CD4-positive, alpha-beta T cell treated with Interleukin-15 for 4 hours (primary cell): ENCODE data around the gene SEMA3F.

ENCODE experiments used
- DNase-seq: peaks from one replicate; pipeline ENCODE4 v3.0.0-alpha.2; 2020; ENCODE audit warnings: low spot score

SEMA3F gene

DNA sequence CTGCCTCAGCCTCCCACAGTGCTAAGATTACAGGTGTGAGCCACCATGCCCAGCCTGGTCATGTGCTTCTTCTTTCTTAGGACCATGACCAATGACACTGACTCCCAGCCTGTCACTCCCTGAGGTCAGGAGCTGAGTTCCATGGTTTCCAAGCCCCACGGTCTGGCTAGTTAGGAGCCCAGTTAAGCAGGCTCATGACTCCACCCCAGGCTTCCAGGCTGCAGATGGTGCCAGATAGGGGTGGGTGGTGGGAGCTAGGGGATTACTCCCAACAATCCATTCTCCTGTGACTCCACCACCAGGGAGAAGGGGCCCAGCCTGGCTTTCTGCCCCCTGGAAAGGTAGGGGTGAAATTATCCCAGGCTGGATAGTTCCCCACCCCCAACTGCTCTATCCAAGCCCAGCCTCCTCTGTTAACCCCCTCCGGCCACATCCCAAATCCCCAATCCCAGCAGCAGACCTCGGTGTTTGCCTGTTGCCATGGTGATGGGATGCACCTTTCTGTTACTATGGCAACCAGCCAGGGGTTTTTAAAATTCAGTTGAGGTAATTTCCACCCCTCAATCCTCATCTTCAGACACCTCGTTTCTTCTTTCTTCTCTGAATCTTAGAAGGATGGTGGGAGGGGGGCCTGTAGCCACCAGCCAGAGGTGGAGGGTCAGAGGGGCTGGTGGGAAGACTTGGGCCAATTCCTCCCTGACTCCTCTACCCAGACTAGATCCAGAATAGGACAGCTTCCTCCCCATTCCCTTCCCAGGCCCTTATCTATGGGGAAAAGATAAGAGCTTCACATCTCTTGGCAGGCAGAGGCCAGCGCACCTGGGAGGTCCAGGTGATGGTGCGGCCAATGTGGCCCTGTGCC, 22.5 kb upstream of the SEMA3F start:
- DNase-seq = no peak

GRCh38 chr3:50133283-50133615, 21.9 kb upstream of the SEMA3F start:
- no peak for DNase-seq

GRCh38 chr3:50134367-50134766, 20.8 kb upstream of the SEMA3F start:
- no peak for DNase-seq

- no peak for DNase-seq
These were observed 19.2 kb upstream of the SEMA3F start for GRCh38 chr3:50135964-50136363.

DNA sequence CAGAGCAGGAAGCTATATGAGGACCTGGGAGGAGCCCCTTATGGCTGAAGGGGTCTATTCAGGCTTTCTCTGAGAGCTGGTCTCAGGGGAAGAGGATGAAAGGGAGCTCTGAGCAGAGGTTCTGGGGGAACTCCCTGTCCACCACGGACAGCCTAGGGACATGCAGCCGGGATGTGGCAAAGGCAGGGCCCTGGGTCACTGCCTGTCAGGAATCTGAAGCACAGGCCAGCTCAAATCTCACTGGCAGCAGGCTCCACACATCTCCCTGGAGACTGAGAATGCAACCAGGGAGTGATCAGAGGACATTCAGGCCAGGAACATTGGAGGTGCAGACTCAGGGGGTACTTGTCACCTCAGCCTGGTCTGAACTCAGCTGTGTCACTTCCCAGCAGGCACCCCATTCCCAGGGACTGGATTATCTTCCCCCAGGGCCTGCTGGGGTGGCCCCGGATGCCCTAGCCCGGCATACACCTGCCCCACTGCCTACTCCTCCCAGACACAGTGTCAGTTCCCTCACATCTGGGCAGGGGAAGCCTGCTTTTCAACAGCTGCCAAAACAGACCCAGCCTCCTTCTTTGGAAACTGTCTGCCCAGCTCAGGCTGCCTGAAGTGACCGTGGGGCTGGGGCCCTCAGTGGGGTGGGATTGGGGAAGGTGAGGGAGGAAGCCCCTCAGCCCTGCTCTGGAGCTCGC, 18.3 kb upstream of the SEMA3F start:
- no peak for DNase-seq

GRCh38 chr3:50137531-50137930, 17.6 kb upstream of the SEMA3F start:
- DNase-seq = no peak

DNA sequence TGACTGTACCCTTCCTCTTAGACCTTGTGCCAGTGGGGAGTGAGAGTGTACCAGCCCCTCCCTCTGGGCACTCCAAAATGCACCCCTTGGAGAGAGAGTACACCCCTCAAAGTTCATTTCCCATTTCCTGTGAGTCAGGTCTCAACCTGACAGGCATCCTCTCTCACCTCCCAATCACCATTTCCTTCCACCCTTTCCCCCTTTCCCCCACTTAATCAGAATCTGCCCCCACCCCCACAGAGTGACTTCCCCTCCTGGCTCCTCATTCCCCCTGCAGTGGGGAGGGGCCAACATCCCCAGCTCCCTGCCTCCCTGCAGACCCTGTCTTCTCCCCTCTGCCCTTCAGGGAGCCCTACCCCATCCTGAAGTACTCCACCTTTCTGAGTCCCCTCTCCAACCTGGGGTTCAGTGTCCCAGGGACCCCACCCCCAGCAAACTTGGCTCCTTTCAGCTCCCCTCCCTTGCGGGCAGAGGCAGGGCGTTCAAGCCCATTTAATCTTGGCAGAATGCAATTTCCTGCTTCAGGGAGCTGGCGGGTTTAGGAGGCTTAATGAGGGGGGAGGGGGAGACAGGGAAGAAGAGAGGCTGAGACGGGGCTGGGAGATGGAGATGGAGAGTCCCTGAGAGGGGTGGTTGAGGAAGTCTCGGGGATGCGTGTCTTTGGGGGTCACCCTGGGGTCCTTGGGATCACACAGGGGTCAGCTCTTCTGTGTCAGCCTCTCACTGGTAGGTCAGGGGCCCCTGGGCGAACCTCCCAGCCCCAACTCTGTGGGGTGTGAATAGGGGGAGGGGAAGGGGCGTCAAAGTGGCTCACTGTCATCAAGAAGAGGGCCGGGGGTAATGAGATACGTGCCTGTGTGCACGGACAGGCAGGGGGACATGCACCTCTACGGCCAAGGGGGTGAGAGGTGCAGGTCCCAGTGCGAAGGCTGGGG, 16.6 kb upstream of the SEMA3F start:
- DNase-seq = no peak

DNA sequence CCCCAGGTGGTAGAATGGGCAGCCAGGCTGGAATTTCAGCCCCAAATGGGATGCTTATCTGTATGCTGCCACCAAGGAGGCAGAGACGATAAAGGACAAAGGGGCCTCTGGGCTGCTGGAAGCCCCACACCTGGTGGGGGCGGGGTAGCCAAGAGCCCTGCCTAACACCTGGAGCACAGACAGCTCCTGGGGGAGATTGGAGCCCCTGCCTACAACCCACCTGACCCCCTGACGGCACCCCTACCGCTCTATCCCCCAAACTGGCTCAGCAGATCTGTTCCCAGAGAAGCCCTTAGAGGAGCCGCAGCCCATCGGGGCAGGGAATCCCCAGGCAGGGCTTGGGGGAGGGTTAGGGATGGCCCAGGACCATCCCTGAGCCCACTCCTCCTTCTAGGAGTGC, 15.8 kb upstream of the SEMA3F start:
- no peak for DNase-seq

DNA sequence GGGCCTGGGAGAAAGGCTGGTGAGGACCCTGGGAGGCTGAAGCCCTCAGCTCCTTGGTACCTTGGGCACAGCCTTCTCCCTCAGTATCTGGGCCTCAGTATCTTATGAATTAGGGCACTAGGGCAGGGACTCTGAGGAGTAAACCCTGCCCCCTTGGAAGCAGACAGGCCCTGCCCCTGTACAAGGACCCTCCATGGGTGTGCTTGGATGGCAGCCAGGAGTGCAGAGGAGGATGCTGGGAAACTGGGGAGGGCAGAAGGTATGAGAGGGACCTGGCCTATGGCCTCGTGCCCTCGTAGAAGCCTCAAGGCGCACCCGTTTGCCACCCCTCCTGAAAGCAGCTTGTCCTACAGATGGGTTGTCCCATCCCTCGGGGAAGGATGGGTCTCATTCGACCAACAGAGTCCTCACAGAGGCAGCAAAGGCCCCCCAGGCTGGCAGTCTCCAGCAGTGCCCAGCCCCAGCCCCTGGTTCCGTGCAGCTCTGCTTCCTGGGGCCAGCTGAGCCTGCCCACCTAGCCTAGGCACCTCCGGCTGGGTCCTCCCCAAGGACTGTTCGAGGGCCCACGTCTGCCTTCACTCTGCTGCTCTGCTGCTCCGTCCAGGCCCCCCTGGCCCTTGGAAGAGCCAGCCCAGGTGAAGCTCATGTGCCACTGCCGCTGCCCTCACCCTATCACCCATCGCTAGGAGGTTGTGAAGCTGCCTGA, 15.3 kb upstream of the SEMA3F start:
- no peak for DNase-seq

- no peak for DNase-seq
These were observed 14.1 kb upstream of the SEMA3F start for GRCh38 chr3:50140990-50141389.

- no peak for DNase-seq
These were observed 8.7 kb upstream of the SEMA3F start for GRCh38 chr3:50146316-50146901.

DNA sequence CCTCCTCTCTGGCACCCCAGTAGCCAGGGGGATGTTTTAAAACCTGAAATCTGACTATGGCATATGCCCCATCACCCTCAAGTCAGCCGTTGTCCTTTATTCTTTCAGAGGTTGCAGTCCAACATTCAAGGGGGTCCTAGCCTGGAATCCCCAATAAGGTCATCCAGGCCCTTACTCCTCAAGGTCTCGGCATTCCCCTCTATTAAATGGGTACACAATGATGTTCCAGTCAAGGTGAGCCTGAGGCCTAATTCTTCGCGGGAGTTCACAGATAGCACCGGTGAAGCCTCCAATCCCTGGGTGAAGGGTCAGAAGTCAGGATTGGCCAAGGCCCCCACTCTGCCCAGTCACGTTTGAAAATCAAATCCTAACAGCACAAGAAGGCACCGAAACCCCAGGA, 8.1 kb upstream of the SEMA3F start:
- no peak for DNase-seq

GRCh38 chr3:50147447-50147846, 7.7 kb upstream of the SEMA3F start:
- DNase-seq = no peak

DNA sequence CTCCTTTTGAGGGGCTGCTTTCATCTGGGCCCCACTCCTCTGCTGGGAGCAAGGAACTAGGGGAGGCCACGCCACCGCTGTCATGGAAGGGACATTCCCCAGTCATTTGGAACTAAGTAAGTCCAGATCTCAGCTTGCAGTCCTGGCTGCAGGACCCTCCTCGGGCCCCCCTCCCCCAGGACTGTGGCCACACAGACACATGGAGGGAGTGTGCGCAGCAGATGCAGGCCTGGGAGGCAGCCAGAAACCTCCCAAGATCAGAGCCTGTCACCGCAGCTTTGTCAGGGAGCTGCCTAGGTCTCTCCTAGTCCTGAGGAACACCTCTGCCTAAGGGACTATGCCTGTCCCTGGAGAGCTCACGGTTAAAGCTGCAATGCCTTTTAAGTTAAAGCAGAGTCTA, 7.3 kb upstream of the SEMA3F start:
- no peak for DNase-seq

- DNase-seq = no peak
These were observed 4.7 kb upstream of the SEMA3F start for GRCh38 chr3:50150404-50150750.

DNA sequence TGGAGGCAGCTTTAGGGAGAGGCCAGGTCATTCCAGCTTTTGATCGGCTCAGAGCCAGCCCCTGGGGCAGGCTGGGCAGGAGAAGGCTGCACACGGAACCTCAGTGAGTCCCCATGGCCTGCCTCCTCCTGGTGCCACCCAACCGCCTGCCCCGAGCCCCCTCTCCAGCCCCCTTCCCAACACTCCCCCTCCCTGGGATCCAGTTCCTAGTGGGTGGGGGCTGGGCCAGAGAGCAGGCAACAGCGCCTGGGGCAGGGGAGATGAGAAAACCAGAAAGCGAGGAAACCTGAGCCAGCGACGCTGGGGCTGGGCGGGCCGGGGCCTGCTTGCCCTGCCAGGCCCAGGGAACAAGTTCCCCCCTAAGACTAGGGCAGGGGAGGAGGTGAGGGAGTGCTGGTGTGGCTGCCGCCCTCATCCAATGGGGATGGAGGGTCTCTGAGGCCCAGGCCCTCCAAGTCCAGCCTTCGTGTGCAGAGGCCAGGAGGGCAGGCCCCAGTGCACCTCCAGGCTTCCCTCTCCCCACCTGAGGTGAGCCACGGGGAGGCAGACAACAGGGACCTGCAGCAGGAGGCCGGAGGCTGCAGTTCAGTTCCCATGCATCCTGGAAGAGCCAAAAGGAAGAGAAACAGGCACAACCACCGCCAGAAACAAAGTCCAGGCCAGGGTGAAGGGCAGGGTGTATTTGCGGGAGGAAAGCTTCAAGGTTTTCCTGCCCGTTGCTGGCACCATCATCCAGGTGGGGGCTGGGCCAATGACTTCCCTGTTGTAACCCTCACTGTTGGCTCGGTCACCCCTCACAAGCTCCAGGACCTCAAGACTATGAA, 4.0 kb upstream of the SEMA3F start:
- no peak for DNase-seq

DNA sequence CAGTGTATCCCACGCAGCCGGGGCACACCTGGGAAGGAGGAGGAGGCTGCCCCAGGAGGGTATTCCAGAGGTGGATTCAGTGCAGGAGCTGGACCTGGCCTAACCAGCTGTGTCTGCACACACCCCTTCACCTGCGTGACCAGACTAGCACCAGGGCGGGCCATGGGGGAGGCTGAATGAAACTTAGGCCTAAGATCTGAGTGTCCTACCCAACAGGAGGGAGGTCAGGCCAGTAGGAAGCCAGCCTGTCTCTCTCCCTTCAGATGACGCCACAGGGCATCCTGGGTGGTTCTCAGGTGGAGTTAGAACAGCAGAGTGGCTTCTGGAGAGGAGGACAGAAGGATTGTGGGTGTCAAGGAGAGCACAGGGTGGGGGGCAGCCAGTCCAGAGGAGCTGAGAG, 3.4 kb upstream of the SEMA3F start:
- DNase-seq = no peak

GRCh38 chr3:50153782-50154475, 1.2 kb upstream of the SEMA3F start:
- DNase-seq = no peak

DNA sequence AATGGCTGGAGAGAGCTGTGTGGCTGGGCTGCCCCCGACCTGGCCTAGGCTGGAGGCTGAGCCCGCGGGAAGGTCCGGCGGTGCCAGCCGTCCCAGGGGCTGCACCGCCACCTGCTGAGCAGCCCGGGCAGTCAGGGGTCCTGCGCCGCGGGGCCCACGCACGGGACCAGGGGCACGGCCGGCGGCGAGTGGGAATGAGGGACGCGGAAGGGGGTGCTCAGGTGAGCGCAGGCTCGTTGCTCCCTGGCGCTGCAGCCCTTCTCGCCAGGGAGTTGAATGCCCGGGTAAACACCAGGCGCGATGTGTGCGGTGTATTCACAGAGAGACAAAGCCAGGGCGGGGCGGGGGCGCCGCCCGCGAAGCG, 666 bp upstream of the SEMA3F start:
- no peak for DNase-seq

DNA sequence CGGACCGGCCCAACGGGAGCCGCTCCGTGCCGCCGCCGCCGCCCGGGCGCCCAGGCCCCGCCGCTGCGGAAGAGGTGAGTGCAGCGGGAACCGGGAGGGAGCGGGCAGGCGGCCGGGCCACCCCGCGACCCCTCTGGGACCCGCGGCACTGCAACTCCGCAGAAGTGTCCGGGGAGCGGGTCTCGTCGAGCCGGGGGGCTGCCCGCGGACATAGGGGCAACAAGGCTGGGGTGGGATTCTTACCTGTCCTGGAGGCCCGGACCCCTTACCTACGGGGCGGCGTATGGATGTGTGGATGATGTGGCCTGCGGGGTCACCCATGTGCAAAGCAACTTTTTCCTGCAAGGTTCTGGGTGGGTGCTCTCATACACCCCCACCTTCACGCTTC, 361 bp downstream of the SEMA3F start:
- no peak for DNase-seq
